ENCODE data around the gene ELL2.

ELL2 gene

GRCh38 chr5:96001262-96001661 lies 39.6 kb upstream of the ELL2 start:
- no peak for DNase-seq (ENCODE audit: insufficient read length, low spot score)
- FAIRE-seq: no peak
- TF ChIP-seq, protein P1, sequence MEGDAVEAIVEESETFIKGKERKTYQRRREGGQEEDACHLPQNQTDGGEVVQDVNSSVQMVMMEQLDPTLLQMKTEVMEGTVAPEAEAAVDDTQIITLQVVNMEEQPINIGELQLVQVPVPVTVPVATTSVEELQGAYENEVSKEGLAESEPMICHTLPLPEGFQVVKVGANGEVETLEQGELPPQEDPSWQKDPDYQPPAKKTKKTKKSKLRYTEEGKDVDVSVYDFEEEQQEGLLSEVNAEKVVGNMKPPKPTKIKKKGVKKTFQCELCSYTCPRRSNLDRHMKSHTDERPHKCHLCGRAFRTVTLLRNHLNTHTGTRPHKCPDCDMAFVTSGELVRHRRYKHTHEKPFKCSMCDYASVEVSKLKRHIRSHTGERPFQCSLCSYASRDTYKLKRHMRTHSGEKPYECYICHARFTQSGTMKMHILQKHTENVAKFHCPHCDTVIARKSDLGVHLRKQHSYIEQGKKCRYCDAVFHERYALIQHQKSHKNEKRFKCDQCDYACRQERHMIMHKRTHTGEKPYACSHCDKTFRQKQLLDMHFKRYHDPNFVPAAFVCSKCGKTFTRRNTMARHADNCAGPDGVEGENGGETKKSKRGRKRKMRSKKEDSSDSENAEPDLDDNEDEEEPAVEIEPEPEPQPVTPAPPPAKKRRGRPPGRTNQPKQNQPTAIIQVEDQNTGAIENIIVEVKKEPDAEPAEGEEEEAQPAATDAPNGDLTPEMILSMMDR (IDR thresholded peaks at IDR 0.05; ENCODE audit: insufficient read depth, missing control alignments): no peak

GRCh38 chr5:96000308-96000707 lies 38.7 kb upstream of the ELL2 start:
- TF ChIP-seq, protein P1 (IDR thresholded peaks at IDR 0.05; ENCODE audit: insufficient read depth, missing control alignments): no peak
- no peak for FAIRE-seq
- DNase-seq (ENCODE audit: insufficient read length, low spot score): no peak

DNA sequence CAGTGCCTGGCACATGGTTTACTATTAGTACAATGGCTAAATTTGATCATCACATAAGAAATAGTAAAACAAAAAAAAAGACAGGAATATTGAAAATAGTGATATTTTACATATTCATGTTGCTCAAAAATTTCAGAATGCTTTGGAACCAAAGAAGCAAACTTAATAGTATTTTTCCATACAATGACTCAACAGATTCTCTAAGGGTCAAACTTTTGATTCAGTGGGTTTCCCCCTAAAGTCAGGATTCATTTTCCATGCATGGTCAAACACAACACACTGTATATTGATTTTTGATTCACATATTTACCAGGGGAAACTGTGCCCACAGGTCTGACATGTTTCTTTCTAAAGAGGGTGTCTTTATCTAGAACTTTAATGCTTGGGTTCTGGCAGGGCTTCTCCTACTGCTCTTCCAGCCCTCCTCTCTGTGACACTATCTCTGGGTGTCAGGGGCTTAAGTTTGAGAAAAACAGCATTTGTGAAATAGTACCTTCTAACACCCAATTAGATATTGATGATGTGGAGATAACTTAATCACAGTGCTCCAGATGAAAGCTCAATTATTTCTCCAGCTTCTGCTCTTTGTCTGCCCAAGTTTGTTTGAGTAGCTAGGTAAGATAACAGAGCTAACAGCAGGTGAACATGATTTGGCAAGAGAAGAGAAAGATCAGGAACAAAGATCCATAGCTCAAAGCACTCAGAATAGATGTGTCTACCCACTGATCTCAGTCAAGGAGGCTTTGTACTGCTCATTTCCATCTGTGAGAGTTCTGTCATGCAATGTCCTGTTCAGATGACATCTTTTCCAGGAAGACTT lies 35.5 kb upstream of the ELL2 start:
- DNase-seq (ENCODE audit: insufficient read length, low spot score) (no peak), FAIRE-seq (no peak)
- TF ChIP-seq, protein P1 (IDR thresholded peaks at IDR 0.05; ENCODE audit: insufficient read depth, missing control alignments): no peak

GRCh38 chr5:95995962-95996489 lies 34.4 kb upstream of the ELL2 start:
- DNase-seq (ENCODE audit: insufficient read length, low spot score): no peak
- TF ChIP-seq, protein P1 (IDR thresholded peaks at IDR 0.05; ENCODE audit: insufficient read depth, missing control alignments): no peak
- FAIRE-seq: no peak

DNA sequence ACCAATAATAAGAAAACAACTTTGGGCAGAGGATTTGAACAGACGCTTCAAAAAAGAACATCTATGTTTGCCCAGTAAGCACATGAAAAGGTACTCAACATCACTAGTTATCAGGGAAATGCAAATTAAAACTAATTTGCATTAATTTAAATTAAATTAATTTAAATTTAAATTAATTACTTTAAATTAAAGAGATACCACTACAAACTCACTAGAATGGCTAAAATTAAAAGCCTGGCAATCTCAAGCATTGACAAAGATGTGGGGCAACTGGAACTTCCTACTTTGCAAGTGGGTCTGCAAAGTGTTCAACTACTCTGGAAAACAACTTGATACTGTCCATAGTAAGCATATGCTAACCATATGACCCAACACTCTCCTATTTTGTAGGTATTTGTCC lies 32.1 kb upstream of the ELL2 start:
- FAIRE-seq (no peak), DNase-seq (ENCODE audit: insufficient read length, low spot score) (no peak)
- TF ChIP-seq, protein P1 (IDR thresholded peaks at IDR 0.05; ENCODE audit: insufficient read depth, missing control alignments): no peak

DNA sequence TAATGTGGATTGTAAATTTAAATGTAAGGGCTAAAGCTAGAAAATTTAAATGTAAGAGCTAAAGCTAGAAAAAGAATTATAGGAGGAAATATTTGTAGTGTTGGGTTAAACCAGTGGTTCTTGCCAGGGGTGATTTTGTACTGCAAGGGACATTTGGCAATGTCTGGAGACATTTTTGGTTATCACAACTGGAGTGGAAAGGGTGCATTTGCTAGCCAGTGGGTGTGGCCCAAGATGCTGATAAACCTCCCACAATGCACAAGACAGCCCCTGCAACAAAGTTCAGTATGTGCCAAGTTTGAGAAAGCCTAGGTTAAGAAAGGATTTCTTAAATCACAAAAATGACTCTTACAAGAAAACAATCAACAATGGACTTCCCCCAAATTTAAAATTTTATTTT lies 31.6 kb upstream of the ELL2 start:
- DNase-seq (ENCODE audit: insufficient read length, low spot score): no peak
- TF ChIP-seq, protein P1 (IDR thresholded peaks at IDR 0.05; ENCODE audit: insufficient read depth, missing control alignments): no peak
- FAIRE-seq: no peak
